Trophoblast cell (in vitro differentiated cells and primary cell): Measurements from ENCODE around the gene MYH3.
A peak's percentile ranks its signal among the peaks of the same experiment; 100 is the strongest.

Experiments
- DNase-seq, 2 donors: peaks; one replicate each; pipeline ENCODE4 v3.0.0-alpha.2; 2016
- H2AFZ ChIP-seq: 2 replicates; pipeline ENCODE4 v1.6.1; 2013; ENCODE audit warnings: low read length, moderate library complexity, mild to moderate bottlenecking; ENCODE audit not compliant: insufficient read depth, poor library complexity
- H2AK5ac ChIP-seq: 2 replicates; pipeline ENCODE4 v1.6.1; 2013; ENCODE audit warnings: mild to moderate bottlenecking, low read length
- H2BK120ac ChIP-seq: 2 replicates; pipeline ENCODE4 v1.6.1; 2013; ENCODE audit warnings: low read length, mild to moderate bottlenecking, moderate library complexity; ENCODE audit not compliant: insufficient read depth, poor library complexity
- H2BK12ac ChIP-seq: 2 replicates; pipeline ENCODE4 v1.6.1; 2013; ENCODE audit warnings: mild to moderate bottlenecking, low read length, moderate library complexity
- H2BK5ac ChIP-seq: 2 replicates; pipeline ENCODE4 v1.6.1; 2013; ENCODE audit warnings: low read length, low read depth, moderate library complexity, mild to moderate bottlenecking; ENCODE audit not compliant: poor library complexity
- H3K14ac ChIP-seq: 2 replicates; pipeline ENCODE4 v1.6.1; 2013; ENCODE audit warnings: mild to moderate bottlenecking, low read length
- H3K18ac ChIP-seq: 2 replicates; pipeline ENCODE4 v1.6.1; 2013; ENCODE audit warnings: mild to moderate bottlenecking, low read length
- H3K23ac ChIP-seq: 2 replicates; pipeline ENCODE4 v1.6.1; 2013; ENCODE audit warnings: low read length
- H3K27ac ChIP-seq: 2 replicates; pipeline ENCODE4 v1.5.1; 2013; ENCODE audit warnings: low read depth, mild to moderate bottlenecking, inconsistent platforms, low read length, moderate library complexity
- H3K27me3 ChIP-seq: 2 replicates; pipeline ENCODE4 v1.6.1; 2013; ENCODE audit warnings: inconsistent platforms, mild to moderate bottlenecking, low read length, moderate library complexity; ENCODE audit not compliant: insufficient read depth
- H3K36me3 ChIP-seq, 2 experiments: 1 replicate in 1 of 2; 2 replicates in 1 of 2; pipeline ENCODE4 v1.6.1; 2013; ENCODE audit warnings: low read length in 2 of 2, mild to moderate bottlenecking in 2 of 2, moderate library complexity in 1 of 2; ENCODE audit not compliant: insufficient read depth in 2 of 2, control insufficient read depth in 1 of 2
- H3K4ac ChIP-seq: 2 replicates; pipeline ENCODE4 v1.6.1; 2013; ENCODE audit warnings: low read depth, mild to moderate bottlenecking, low read length, moderate library complexity
- H3K4me1 ChIP-seq, 2 experiments: 1 replicate in 1 of 2; 2 replicates in 1 of 2; pipeline ENCODE4 v1.6.1; 2013; ENCODE audit warnings: low read length in 2 of 2, mild to moderate bottlenecking in 2 of 2, moderate library complexity in 1 of 2; ENCODE audit not compliant: insufficient read depth in 2 of 2, control insufficient read depth in 1 of 2
- H3K4me2 ChIP-seq: 2 replicates; pipeline ENCODE4 v1.6.1; 2013; ENCODE audit warnings: inconsistent platforms, mild to moderate bottlenecking, low read length, moderate library complexity
- H3K4me3 ChIP-seq: 2 replicates; pipeline ENCODE4 v1.5.1; 2013; ENCODE audit warnings: mild to moderate bottlenecking, low read depth, low read length, inconsistent platforms
- H3K79me1 ChIP-seq: one replicate; pipeline ENCODE4 v1.6.1; 2013; ENCODE audit warnings: low read length
- H3K79me2 ChIP-seq: 2 replicates; pipeline ENCODE4 v1.6.1; 2013; ENCODE audit warnings: low read length, mild to moderate bottlenecking; ENCODE audit not compliant: control insufficient read depth, insufficient read depth, poor library complexity
- H3K9ac ChIP-seq: 2 replicates; pipeline ENCODE4 v1.6.1; 2013; ENCODE audit warnings: mild to moderate bottlenecking, low read length
- H3K9me3 ChIP-seq: 2 replicates; pipeline ENCODE4 v1.6.1; 2013; ENCODE audit warnings: low read depth, mild to moderate bottlenecking, control low read depth, inconsistent platforms, low read length; ENCODE audit not compliant: insufficient read depth
- H4K12ac ChIP-seq: 2 replicates; pipeline ENCODE4 v1.6.1; 2013; ENCODE audit warnings: low read depth, mild to moderate bottlenecking, low read length, moderate library complexity
- H4K8ac ChIP-seq: 2 replicates; pipeline ENCODE4 v1.6.1; 2013; ENCODE audit warnings: low read depth, mild to moderate bottlenecking, low read length, moderate library complexity
- H4K91ac ChIP-seq: one replicate; pipeline ENCODE4 v1.6.1; 2013; ENCODE audit warnings: low read depth, mild to moderate bottlenecking, low read length, moderate library complexity
- WGBS: extraction: QIAGEN DNeasy Blood & Tissue Kit; methylation state at CpG from one replicate; pipeline ENCODE4 v1.1.7; 2013; ENCODE audit warnings: missing lambda C conversion rate; ENCODE audit not compliant: insufficient read length, insufficient coverage; ENCODE audit errors: extremely low coverage; 5-methylcytosine and 5-hydroxymethylcytosine counted together

Gene MYH3

DNA sequence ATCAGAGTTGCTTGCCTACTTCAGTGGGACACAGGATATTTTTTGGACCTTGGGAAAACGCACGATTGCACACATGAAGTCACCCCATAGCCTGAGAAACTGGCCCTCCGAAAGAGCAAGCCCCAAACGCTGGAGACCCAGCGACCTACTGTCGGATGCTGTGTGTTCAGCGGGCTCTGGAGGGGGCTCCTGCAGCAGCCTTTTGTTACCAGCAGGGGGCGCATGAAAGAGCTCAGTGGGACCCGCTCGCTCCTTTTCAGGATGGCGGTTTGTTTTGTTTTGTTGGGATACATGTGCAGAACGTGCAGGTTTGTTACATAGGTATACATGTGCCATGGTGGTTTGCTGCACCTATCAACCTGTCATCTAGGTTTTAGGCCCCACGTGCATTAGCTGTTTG, 28.4 kb downstream of the MYH3 start:
- Histone ChIP-seq H3K27ac (no peak overlapping the region), H3K4ac (no peak overlapping the region), H3K27me3 (no peaks in the 10 kb centered on the region), H2BK12ac (no peak overlapping the region), H3K79me1 (no peaks in the 10 kb centered on the region), H3K14ac (no peak overlapping the region), H3K4me2 (no peak overlapping the region), H3K23ac (no peak overlapping the region), H2AK5ac (no peak overlapping the region), H3K79me2 (no peaks in the 10 kb centered on the region), H4K12ac (no peak overlapping the region), H2BK120ac (no peak overlapping the region), H4K91ac (no peak overlapping the region), H3K9ac (no peak overlapping the region), H3K36me3 (no peaks in the 10 kb centered on the region), H3K9me3 (no peaks in the 10 kb centered on the region), H2BK5ac (no peak overlapping the region), H3K4me1 (no peaks in the 10 kb centered on the region), H2AFZ (no peak overlapping the region), H4K8ac (no peak overlapping the region), H3K4me3 (no peak overlapping the region), H3K18ac (no peak overlapping the region)
- DNase-seq, result peak in 1 of 2 donors; percentile 57
- WGBS, result no CpG with 5 or more reads among the region's 13 CpGs

DNA sequence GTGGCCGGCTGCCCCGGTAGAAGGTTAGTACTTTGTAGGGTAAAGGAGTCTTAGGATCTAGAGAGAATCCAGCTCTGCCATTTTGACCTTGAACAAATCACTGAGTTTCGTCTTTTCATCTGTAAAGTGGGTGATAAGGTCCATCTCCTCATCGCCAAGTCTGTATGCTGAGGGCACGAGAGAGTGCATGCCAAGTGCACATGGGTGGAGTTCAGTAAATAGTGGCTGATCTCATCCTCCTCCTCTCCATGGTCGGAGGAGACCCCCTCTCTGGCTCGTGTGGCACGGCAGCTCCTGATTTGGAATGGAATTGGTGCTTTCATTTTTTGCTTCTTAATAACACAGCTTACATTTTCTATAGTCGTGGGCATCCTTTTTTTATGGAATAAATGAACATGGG, 30.7 kb downstream of the MYH3 start:
- Histone ChIP-seq H3K79me1 (no peaks in the 10 kb centered on the region), H3K23ac (no peak overlapping the region)

DNA sequence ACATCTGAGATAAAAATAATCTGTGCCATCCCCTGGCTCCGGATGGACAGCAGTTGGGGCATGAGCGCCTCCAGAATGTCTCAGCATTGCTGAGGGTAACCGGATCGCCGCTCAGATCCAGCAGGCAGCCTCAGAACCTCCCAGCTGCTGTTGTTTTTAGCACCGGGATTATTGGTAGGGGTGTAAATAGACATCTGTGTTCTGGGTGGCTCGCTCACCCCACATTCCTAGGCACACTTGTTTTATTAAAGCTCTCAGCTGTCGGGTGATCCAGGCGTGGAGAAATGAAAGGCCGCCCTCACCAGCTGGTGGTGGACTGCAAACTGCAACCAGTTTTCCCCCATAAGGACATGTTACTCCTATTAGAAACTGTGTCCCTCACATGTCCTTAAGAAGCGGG, 32.1 kb downstream of the MYH3 start:
- Histone ChIP-seq H4K12ac (no peak overlapping the region), H2AFZ (no peak overlapping the region)

More for the DNA sequence above, 30.7 kb downstream of the MYH3 start:
- Histone ChIP-seq H3K79me2 (no peaks in the 10 kb centered on the region), H3K27ac (no peak overlapping the region), H2AFZ (no peak overlapping the region), H4K8ac (no peak overlapping the region), H3K4me2 (no peak overlapping the region), H3K4ac (no peak overlapping the region), H3K9me3 (no peaks in the 10 kb centered on the region), H3K4me3 (no peak overlapping the region), H2AK5ac (no peak overlapping the region), H3K27me3 (no peaks in the 10 kb centered on the region), H2BK120ac (no peak overlapping the region), H2BK12ac (no peak overlapping the region), H3K18ac (no peak overlapping the region), H3K4me1 (no peaks in the 10 kb centered on the region), H4K12ac (no peak overlapping the region), H4K91ac (no peak overlapping the region), H3K9ac (no peak overlapping the region), H2BK5ac (no peak overlapping the region), H3K36me3 (no peaks in the 10 kb centered on the region), H3K14ac (no peak overlapping the region)
- DNase-seq, result no peak
- no CpG with 5 or more reads among the region's 9 CpGs for WGBS

DNA sequence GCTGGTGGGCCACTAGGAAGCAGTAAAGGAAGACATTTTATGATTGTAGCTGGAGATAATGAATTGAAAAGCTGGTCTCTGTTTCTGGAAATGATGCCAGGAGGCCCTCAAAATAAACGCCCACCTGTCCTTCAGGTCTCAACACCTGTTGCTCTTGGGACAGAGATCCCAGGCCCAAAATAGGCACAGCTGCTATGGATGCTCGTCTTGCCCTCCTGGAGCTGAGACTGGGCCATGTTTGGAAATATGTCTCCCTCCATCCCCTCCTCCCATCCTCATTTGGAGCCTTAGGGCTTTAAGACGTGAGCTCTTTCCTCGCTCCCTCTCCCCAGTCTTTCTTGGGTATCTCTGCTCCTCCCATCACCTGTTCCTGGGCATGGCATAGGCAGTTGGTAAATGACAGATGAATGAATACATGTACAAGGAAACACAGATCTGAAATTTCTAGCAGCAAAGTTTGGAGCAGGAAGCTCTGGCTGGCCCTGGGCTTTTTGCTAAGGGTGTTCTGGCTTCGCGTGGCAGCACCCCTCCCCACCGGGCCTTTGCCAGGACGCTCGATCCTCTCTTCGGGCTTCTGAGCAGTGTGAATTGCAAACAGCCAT, 33.3 kb downstream of the MYH3 start:
- no peak overlapping the region for H3K9ac ChIP-seq
- no peaks in the 10 kb centered on the region for H3K4me1 ChIP-seq
- no peaks in the 10 kb centered on the region for H3K79me1 ChIP-seq
- H3K4me3 ChIP-seq, result no peak overlapping the region
- no peak overlapping the region for H4K12ac ChIP-seq
- no peak overlapping the region for H4K8ac ChIP-seq
- no peak overlapping the region for H3K4ac ChIP-seq
- no CpG with 5 or more reads among the region's 10 CpGs for WGBS
- H2BK12ac ChIP-seq, result no peak overlapping the region
- no peak overlapping the region for H3K27ac ChIP-seq
- no peaks in the 10 kb centered on the region for H3K79me2 ChIP-seq
- no peaks in the 10 kb centered on the region for H3K9me3 ChIP-seq
- no peak overlapping the region for H2BK5ac ChIP-seq
- no peak overlapping the region for H2AK5ac ChIP-seq
- no peak overlapping the region for H3K4me2 ChIP-seq
- H3K36me3 ChIP-seq, result no peaks in the 10 kb centered on the region
- H2BK120ac ChIP-seq, result no peak overlapping the region
- no peak for DNase-seq
- H2AFZ ChIP-seq, result no peak overlapping the region
- H3K14ac ChIP-seq, result no peak overlapping the region
- no peaks in the 10 kb centered on the region for H3K27me3 ChIP-seq
- no peak overlapping the region for H3K23ac ChIP-seq
- H4K91ac ChIP-seq, result no peak overlapping the region
- H3K18ac ChIP-seq, result no peak overlapping the region

More for the DNA sequence above, 32.1 kb downstream of the MYH3 start:
- Histone ChIP-seq H2BK12ac (no peak overlapping the region), H2BK120ac (no peak overlapping the region), H3K4me1 (no peaks in the 10 kb centered on the region), H3K36me3 (no peaks in the 10 kb centered on the region), H3K9me3 (no peaks in the 10 kb centered on the region), H3K79me1 (no peaks in the 10 kb centered on the region), H4K91ac (no peak overlapping the region), H3K27ac (no peak overlapping the region), H3K9ac (no peak overlapping the region), H3K79me2 (no peaks in the 10 kb centered on the region), H3K18ac (no peak overlapping the region), H3K4me2 (no peak overlapping the region), H3K4me3 (no peak overlapping the region), H3K27me3 (no peaks in the 10 kb centered on the region), H3K4ac (no peak overlapping the region), H3K14ac (no peak overlapping the region), H3K23ac (no peak overlapping the region), H2AK5ac (no peak overlapping the region), H4K8ac (no peak overlapping the region), H2BK5ac (no peak overlapping the region)
- no CpG with 5 or more reads among the region's 11 CpGs for WGBS
- no peak for DNase-seq
